HG02981 (cell line): ENCODE results near the gene TNS3.

ENCODE experiments used
- ATAC-seq: cut with Tn5 transposase; IDR thresholded peaks from one replicate; pipeline ENCODE4 v1.9.1; 2021; ENCODE audit warnings: mild to moderate bottlenecking, moderate library complexity; ENCODE audit not compliant: unreplicated experiment

The TNS3 gene

DNA sequence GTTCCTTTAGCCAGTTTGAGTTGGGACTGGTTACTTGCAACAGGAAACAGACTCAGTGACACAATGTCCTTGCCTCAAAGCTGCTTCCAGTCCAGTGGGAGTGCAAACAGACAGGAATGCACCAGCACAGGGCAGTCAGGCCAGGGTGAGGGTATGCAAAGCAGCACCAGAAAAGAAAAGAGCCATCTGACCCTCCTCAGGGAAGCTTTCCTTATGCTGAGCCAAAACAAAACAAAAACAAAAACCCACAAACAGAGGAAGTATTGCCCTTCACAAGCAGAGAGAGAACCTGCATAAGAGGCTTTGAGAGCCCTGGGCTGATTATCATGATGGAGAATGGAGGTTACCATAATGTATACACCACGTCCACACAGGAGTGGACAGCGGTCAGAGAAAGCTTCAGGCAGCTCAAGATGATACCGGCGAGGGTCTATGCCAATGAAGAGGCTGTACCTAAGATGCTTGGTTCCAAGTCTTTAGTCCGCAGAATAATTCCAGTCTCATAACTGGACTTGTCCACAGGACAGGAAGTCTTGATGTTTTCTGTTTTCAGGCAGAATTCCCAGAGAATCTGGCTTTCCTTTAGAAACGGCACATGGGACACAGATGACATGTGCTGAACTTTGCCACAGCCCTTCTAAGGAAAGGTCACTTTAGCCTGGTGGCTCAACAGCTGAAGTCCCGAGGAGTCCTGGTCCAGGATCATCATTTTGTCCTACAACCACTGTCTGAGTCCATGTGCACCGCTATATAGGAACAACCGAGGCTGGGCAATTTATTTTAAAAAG, 263.3 kb downstream of the TNS3 start:
- no peak for ATAC-seq

DNA sequence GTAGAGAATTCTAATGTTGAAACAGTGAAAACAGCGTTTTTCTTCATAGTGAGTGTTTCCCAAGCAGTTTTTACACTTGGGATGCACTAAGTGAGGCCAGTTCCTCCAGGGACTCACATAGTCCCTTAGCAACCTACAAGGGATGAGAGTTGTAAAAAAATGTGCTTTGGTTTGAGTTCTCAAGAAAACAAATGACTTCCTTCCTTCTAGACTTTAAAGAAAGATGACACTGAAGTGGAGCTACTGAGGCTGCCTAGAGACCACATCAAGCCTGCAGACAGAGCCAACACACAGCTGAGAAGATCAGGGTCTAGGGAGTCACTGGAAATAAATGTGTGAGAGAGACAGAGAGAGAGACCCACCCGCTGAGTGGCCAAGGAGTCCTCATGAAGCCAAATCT, 264.4 kb downstream of the TNS3 start:
- no peak for ATAC-seq

DNA sequence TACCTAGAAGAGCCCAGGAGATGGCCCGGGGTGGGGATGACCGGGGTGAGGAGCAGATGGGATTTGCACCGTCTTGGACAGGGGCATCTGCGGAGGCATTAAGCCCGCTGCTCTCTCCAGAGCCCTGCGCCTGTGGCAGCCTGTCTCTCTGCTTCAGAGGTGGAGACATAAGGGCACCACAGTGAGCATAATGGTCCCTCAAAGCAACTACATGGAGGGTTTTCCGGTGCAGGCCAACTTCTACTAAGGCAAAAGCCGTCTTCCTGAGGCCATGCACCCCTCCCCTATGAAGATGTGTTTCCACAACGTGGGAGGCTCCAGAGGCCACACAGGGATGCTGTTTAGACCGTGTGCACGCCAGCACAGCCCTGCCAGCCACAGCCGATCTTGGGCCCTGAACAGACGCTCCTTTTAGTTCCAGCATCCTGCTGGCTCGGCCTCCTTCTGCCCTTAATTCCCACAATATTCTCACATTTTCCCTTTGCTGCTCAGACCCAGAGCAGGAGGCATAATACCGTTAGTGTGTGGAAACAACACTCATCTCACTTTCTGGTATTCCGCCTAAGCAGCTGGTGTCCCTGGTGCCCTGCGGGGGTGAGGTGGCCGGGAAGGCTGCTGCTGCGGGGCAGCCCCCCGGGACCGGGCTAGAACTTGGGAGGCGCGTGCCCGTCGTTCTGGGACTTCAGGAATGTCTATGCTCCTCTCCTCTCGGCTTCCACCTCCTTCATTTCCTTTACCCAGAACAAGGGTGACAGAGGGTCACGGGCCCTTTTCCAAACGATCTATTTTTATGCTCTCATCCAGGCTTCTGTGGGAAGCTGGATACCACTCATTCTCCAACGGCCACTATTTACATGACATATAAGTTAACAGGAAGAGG, 266.9 kb downstream of the TNS3 start:
- ATAC-seq: no peak

DNA sequence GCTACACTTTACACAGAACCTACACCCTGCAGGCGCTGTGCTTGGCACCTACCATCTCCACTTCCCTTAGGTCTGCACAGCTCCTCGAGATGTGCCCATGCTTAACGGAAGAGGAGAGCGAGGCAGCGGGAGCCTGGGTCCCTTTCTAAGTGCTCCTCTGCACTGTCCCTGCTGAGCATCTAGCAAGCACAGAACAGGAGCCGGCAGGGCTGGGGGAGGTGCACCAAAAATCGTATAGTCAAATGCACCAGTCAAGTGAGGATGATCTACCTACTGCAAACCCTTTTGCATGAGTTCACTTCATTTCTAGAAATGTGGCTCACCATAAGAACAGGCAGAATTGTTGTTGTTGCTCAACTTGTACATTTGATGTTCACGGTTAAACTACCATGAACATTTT, 267.7 kb downstream of the TNS3 start:
- no peak for ATAC-seq

DNA sequence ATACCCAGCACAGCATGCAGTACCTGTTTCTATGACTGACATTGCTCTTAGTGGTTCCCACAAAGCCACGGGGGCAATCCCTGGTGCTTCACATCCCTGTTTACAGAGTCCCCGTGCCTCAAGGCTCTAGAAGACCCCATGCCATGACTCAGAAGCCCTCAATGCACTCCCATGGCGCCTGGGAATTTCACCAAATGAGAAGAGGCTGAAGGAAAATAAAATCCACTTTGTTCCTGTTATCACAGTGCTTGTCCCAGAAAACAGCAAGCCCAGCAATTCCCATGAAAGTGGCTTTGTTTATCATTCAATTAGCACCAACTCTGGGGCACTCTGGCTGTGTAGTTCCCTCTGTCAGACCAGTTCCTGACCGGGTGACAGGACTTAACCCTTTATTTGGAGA, 268.3 kb downstream of the TNS3 start:
- no peak for ATAC-seq

DNA sequence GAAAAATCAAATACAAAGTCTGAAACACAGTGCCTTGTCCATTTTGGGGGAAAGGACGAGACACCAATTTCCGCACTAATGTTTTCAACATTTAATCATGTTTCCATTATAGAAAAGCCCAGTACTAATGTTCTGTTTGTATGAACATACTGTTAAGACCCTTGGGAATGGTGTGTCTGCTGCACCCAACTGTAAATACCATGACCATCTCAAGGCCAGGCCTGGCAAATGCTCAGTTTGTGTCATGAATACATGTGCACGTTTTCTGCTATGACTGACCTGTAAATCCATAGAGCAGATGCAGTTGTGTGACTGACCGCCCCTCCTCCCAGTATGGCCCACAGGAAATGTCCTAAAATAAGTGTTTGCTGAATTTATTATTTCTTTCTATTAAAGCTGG, 270.0 kb downstream of the TNS3 start:
- no peak for ATAC-seq

DNA sequence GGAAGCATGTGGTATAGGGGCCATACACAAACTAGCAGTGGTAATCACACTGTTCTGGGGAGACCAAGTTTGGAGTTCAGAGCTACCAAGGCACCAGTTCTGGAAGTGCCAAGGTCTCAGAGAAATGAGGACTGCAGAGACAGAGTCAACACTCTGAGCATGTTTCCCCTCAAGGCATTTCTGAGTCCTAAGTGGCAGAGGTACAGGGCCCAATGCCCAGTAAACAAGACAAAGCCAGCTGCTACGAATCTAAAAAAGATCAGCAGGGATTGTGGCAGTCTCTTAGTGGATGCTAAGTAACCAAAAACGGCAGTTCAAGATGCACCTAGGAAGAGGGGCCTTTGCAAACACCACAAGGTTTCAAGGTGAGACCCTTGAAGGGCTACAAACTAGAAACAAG, 271.9 kb downstream of the TNS3 start:
- ATAC-seq: no peak

DNA sequence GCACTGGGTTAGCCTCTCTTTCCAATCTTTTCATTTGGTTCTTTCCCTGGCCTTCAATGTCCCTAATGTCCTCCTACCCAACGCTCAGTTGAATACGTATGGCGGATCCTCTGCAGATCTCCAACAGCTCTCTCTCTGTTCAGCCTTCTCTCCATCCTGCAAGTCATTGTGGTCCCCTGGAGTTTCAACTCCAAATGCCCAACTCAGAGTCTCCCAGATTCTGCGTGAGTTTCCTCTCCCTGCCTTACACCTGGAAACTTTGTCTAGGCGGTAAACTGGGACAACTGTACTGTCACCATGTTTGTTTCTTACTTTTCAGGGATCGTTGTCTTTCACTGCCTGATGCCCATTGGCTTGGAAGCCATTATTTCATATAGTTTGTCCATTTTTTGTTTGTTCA, 273.1 kb downstream of the TNS3 start:
- no peak for ATAC-seq

DNA sequence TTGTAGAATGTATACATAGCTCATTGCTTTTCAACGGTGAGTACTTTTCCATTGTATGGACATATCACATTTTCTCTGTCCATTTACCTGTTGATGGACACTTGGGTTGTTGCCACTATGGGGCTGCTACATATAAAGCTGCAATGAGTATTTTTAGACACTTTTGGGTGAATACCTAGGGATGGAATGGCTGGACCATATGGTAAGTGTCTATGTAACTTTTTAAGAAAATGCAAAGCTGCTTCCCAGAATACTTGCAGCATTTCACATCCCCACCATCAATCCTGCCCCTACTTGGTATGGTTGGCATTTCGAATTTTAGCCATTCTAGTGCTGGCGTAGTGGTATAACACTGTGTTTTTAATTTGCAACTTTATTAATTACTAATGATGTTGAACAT, 274.6 kb downstream of the TNS3 start:
- no peak for ATAC-seq

DNA sequence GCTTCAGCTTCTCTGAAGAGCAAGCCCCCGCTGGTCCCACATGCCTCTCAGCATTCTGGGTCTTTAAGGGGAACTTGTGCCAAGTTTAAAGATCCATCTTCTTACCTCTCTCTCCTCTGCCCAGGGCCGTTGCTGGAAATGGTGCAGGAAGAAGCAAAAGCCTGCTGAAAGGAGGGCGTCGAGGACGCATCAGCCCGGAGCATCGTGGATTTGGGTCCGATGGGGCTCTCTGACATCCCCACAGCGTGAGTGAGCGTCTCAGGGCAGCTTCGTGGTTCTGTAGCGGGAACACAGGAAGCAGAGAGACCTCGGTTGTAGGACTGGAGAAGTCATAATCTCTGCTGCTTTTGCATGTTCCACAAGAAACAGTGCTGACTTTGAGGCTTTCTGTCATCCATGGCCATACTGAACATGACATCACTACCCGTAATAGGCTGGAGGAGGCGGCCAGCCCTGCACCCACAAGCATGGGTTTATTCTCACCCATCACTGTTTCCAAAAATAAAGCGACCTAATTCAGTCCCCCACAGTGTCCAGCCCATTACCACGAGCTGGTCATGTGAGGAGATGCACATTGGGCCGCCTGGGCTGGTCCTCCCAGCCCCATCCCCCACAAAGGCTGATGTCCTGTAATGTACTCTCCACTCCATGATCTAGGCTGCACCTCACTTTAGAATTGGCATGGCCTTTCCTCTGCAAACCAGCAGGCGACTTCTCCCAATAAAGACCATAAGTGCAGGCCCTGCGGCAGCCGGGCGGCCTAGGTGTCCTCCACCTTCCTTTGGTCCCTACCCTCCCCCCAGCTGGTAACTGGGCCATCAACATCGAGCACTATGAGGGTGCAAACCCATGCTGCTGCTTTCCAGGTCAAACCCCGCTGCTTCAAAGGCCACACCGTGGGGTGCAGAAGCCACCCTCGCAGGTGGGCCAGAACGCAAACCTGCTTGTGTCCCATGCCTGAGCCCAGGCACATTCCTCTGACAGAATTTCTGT, 276.9 kb downstream of the TNS3 start:
- no peak for ATAC-seq

DNA sequence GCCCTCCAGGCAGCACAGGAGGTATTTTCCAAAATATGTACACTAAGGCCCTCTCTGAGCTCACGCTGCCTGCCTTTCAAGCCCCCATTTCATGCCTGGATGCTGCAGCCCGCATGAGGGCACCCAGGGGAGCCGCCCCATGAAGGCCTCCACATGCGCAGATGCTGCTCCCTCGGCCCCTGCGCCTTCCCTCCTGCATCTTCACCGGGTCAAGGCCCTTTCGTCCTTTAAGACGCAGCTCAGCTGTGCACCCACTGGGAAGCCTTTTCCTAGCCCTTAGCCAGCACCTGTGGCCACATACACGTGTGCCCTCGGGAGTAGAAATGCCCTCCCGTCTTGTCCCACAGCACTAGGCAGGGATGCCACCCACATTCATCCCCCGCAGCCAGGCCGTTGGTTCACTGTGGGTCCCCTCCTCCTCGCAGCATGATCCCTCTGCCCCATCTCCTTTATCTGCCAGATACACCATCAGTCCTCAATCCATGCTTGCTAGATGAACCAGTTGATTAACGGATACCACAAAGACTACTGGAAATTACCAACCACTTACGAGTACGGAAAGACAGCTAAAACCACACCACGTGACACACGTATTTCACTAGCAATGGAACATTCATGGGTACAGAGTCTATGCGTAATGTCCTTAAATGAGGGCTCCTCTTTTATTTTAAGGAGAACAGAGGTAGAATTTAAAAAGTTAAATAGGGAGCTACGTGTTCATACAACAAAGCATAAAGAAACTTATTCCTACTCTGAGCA, 278.0 kb downstream of the TNS3 start:
- no peak for ATAC-seq

DNA sequence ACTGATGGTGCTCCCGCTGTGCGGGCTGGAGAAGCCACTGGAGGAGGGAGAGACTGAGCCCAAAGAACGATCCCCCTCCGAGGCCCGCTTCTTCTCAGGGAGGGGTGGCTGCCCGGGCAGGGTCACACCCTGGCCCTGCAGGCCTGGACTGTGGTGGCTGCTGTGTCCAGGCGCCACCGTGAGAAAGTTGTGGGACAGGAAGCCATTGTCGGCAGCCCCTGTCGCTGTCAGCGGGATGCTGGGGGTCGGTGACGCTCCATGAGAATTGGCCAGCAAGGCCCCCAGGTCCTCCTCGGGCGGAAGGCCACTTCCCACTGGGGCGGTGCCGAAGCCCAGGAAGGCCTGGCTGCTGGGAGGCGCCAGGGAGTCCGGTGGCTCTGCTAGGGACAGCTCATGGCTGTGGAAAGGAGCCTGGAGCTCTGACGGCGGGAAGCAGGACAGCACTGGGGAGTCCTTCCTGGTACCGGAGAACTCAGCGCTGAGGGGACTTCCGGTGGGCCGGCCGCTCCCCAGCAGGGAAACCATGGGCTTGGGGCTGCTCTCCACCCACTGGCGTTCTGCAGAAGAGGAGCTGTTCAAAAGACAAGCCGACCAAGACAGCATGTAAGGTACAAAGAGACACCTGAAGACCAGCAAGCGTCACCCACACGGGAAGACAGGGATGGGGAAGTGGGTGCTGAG, 278.8 kb downstream of the TNS3 start:
- ATAC-seq: no peak

DNA sequence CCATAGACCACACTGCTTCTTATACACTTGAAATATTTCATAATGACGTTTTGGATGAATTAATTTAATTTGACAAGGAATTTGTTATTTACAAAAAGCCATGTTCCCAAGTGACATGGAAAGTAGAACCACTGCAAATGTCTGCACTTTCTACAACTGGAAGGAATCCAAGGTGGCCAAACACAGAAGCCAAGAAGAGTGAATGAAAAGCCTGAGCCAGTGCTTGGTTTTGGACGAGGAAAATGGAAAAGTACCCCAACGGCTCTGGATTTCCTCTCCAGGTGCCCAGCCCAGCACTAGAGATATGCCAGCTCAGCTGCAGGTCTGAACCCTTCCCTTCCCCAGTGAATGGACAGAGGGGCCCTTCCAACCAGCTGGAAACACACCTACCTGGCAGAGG, 279.4 kb downstream of the TNS3 start:
- no peak for ATAC-seq

DNA sequence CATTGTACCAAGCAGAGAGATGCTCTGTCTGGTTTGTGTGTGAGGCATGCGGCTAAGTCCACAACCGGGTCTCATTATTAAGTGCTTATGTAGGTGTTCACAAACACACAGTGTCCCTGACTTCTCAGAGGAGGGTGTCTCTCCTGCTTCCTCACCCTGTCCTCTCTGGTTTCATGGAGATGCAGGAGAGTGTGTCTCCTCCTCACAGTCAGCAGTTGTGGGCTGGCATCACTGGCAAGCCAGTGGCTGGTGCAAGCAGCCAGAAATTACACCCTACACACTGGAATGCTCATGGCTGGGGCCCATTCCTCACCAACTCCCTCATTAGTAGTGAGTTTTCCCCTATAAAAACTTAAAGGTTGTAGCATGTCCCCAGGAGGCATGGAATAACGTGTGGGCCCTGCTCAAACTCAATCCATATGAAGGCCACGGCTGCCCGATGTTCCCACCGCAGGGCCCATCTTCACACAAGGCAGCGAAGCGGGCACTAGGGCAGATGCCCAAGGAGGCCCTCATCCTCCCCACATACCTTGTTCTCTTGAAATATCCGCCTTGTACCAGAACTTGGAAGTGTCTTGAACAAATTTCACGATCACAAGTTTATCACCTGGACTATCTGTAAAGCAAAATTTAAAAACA, 280.1 kb downstream of the TNS3 start:
- no peak for ATAC-seq

DNA sequence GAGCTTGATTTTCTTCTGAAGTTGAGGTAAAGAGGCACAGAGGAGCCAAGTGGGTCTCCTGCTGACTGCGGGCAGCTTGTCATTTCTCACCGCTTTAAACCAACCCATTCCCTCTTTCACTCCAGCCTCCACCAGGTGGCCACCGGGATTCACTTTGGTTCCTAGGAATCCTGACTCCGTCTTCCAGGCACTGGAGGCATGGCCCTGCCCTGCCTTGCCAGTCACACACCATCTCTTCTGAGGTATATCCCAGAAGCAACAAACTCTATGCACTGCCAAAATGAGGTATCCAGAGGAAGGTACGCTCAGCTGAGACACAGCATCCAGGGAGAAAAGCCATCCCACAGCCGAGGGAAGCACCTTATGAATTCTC, 280.8 kb downstream of the TNS3 start:
- ATAC-seq: no peak

DNA sequence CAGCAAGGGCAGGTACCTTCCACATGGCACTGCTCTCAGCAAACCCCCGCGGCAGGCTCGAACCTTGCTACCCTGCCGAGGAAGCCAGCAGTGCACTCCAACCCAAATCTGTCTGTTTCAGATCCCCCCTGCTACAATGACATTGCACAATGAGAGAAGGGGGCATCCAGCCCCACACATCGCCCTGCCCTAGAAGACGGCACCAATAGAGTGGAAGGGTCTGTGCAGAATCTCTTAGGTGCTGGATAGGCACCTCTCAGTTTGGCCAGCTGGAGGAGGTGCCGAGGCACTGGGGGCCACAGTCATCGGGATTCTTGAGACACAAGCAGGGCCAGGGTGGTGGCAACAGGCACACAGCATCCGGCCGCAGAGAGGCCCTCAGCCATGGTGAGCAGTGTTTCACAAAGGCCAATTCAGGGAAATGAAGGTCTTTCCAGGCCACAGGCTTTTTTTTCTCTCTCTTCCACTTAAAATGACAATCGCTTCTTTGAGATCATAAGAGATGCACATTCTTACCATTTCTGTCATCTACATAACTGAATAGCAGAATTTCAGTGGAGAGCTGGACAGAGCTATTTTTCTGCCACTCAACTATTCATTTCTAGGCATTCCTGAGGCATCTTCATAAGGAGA, 281.3 kb downstream of the TNS3 start:
- no peak for ATAC-seq

DNA sequence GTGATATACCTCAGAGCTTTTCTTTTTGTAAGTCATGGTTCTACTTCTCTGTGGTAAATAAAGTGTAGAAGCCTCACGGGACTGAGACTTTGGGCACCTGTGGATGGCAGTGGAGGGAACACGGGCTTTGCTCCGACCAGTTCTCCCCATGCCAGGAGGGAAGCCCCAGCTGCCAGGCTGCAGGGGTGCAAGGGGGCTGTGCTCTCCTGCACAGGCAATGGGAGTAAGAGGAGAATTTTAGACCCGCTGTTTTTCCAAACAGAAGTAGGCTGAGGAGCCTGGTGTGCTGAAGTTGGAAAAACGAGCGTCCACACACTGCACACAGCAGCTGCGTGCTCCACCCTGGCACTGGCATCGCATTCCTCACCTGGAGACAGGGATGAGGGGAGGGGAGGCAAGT, 282.4 kb downstream of the TNS3 start:
- no peak for ATAC-seq

DNA sequence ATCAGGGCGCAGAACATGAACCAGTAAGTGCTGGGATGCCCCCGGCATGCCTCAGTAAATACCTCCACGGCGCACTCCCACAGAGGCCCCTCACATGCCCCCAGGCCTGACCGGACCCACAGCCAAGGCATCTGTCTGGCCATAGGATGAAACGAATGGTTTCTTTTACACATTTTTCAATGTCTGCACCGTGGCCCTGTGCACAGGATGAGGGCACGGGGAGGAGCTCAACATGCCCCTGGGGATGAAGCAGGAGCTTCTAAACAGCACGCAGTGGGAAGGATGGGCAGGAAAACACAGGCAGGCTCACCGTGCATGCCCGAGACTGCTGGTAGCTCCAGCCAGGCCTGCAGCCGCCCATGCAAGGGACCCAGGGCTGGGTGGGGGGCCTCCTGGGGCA, 283.3 kb downstream of the TNS3 start:
- ATAC-seq: no peak

DNA sequence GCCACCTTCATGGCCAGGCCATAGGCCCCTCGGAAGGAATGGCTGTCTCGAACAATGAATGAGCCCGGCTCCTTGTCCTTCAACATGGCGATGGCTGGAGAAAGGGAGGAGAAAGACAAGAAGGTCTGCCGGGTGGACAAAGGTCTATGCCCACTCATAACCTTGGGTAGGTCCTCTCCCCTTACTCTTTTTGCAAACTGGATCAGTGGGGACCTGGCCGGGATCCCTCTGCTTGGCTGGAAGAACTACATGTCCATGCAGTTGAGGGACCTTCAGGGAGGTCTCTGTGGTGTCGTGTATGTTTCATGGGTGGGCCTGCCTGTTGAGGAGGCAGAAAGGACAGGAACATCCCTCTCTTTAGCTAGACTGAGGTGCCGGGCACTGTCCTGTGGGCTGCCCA, 284.8 kb downstream of the TNS3 start:
- no peak for ATAC-seq
